HCT116 (cell line): ENCODE data around the gene ZBTB7B. TPM values are rescaled to one million over a fixed set of nuclear protein-coding genes. Genes with fewer than 3 reads are reported as not detected.
A peak's percentile ranks its signal among the peaks of the same experiment; 100 is the strongest.

ENCODE experiments used
- ATAC-seq: fragments of 200-7000 bp; cut with Tn5 transposase; 2 replicates; pipeline ENCODE4 v1.9.1; 2020; ENCODE audit warnings: mild to moderate bottlenecking, moderate library complexity
- BruUV-seq: library from RNA; stranded (reverse); fragments of 400-500 nt; replicated peaks from 2 replicates; lab custom pipeline; 2021; lab: Mats Ljungman, UMichigan
- CTCF ChIA-PET: fragments of 300-600 bp; sonication (Branson Sonifier 250); formaldehyde crosslinking; loops from one replicate; lab custom pipeline; 2021; ENCODE audit warnings: antibody characterized with exemption; lab: Charles Lee
- POLR2A ChIA-PET: fragments of 300-600, 350-600 bp; sonication (Branson Sonifier 250); formaldehyde crosslinking; loops from one replicate; lab custom pipeline; 2021; ENCODE audit warnings: antibody characterized with exemption; lab: Charles Lee
- RAD21 ChIA-PET, 2 experiments: fragments of 300-600 bp; sonication (Branson Sonifier 250); formaldehyde crosslinking; loops; one replicate each; lab custom pipeline; 2023; ENCODE audit warnings: low total read pairs in 2 of 2; ENCODE audit not compliant: uncharacterized antibody in 2 of 2, unreplicated experiment in 2 of 2, low non-redundant PET in 1 of 2; lab: Charles Lee
- DNase-seq: peaks from one replicate; pipeline ENCODE4 v3.0.0-alpha.2; 2010; ENCODE audit warnings: low read depth, low spot score
- H2AFZ ChIP-seq: fragments of 200-600 bp; shearing (Covaris generic), sonication (generic); 2 replicates; pipeline ENCODE4 v1.6.1; 2017; ENCODE audit warnings: low read depth, mixed run types, mixed read lengths, antibody characterized with exemption, low read length; ENCODE audit not compliant: poor library complexity, severe bottlenecking
- H3K27ac ChIP-seq: 2 replicates; pipeline ENCODE4 v1.5.1; 2012; ENCODE audit warnings: low read depth, low read length
- H3K27me3 ChIP-seq: fragments of 200-600 bp; sonication (generic); 2 replicates; pipeline ENCODE4 v1.6.1; 2016; ENCODE audit warnings: mixed run types, low read length, mixed read lengths; ENCODE audit not compliant: insufficient read depth
- H3K36me3 ChIP-seq, 2 experiments: fragments of 200-500 bp in 1 of 2; fragments of 200-600 bp in 1 of 2; sonication (Bioruptor generic) in 1 of 2; sonication (generic) in 1 of 2; 2 replicates each; pipeline versions ENCODE4 v1.5.1 to v1.6.1; 2014 to 2016; ENCODE audit warnings: low read length in 2 of 2, inconsistent platforms in 1 of 2, mixed read lengths in 1 of 2, mixed run types in 1 of 2; ENCODE audit not compliant: insufficient read depth in 2 of 2, control insufficient read depth in 1 of 2
- H3K4me1 ChIP-seq, 2 experiments: fragments of 200-600 bp in 1 of 2; sonication (generic) in 1 of 2; 2 replicates each; pipeline versions ENCODE4 v1.5.1 to v1.6.1; 2012 to 2017; ENCODE audit warnings: low read length in 2 of 2, inconsistent platforms in 1 of 2, mild to moderate bottlenecking in 1 of 2, mixed read lengths in 1 of 2, mixed run types in 1 of 2, moderate library complexity in 1 of 2; ENCODE audit not compliant: insufficient read depth in 2 of 2, control insufficient read depth in 1 of 2
- H3K4me2 ChIP-seq: fragments of 200-600 bp; sonication (generic); 2 replicates; pipeline ENCODE4 v1.6.1; 2017; ENCODE audit warnings: mixed run types, low read length, mixed read lengths
- H3K4me3 ChIP-seq, 2 experiments: fragments of 200-600 bp in 1 of 2; sonication (generic) in 1 of 2; replicated peaks in 1 of 2; 2 replicates each; pipeline ENCODE4 v1.5.1; 2011 to 2016; ENCODE audit warnings: low read length in 2 of 2, control low read depth in 1 of 2, low read depth in 1 of 2, mild to moderate bottlenecking in 1 of 2, mixed read lengths in 1 of 2, mixed run types in 1 of 2
- H3K79me2 ChIP-seq: fragments of 200-600 bp; sonication (generic); 2 replicates; pipeline ENCODE4 v1.6.1; 2017; ENCODE audit warnings: mild to moderate bottlenecking, mixed run types, low read length, moderate library complexity, mixed read lengths; ENCODE audit not compliant: insufficient read depth
- H3K9ac ChIP-seq: fragments of 200-600 bp; sonication (generic); 2 replicates; pipeline ENCODE4 v1.6.1; 2016; ENCODE audit warnings: low read length, mixed read lengths
- H3K9me2 ChIP-seq: fragments of 200-600 bp; sonication (generic), shearing (Covaris generic); 2 replicates; pipeline ENCODE4 v1.6.1; 2017; ENCODE audit warnings: mixed run types, mild to moderate bottlenecking, moderate library complexity; ENCODE audit not compliant: insufficient read depth
- H3K9me3 ChIP-seq, 2 experiments: fragments of 200-500 bp in 1 of 2; fragments of 200-600 bp in 1 of 2; sonication (Bioruptor generic) in 1 of 2; sonication (generic) in 1 of 2; 2 replicates each; pipeline ENCODE4 v1.6.1; 2014 to 2017; ENCODE audit warnings: low read length in 2 of 2, mixed read lengths in 2 of 2, inconsistent platforms in 1 of 2, low read depth in 1 of 2, mild to moderate bottlenecking in 1 of 2, mixed run types in 1 of 2, moderate library complexity in 1 of 2; ENCODE audit not compliant: control insufficient read depth in 1 of 2, insufficient read depth in 1 of 2
- H4K20me1 ChIP-seq: fragments of 200-600 bp; sonication (generic), shearing (Covaris generic); 2 replicates; pipeline ENCODE4 v1.6.1; 2017; ENCODE audit warnings: mixed run types, mild to moderate bottlenecking, moderate library complexity; ENCODE audit not compliant: insufficient read depth
- ATF3 ChIP-seq: IDR thresholded peaks from 2 replicates; pipeline ENCODE4 v1.6.1; 2012
- CTCF ChIP-seq, 3 experiments: fragments of 200-600 bp in 1 of 3; sonication (generic) in 1 of 3; IDR thresholded peaks in 2 of 3; conservative IDR thresholded peaks in 1 of 3; 2 replicates each; pipeline ENCODE4 v1.5.1; 2012 to 2017; ENCODE audit warnings: low read depth in 2 of 3, low read length in 2 of 3, antibody characterized with exemption in 1 of 3, borderline replicate concordance in 1 of 3, control low read depth in 1 of 3, mild to moderate bottlenecking in 1 of 3, mixed read lengths in 1 of 3, mixed run types in 1 of 3, moderate library complexity in 1 of 3; ENCODE audit not compliant: insufficient read depth in 1 of 3
- ELF1 ChIP-seq: IDR thresholded peaks from 2 replicates; pipeline ENCODE4 v1.6.1; 2012; ENCODE audit warnings: low read depth, borderline replicate concordance
- EZH2 ChIP-seq: fragments of 200-600 bp; sonication (generic); IDR thresholded peaks from 2 replicates; pipeline ENCODE4 v1.6.1; 2017; ENCODE audit warnings: antibody characterized with exemption, mixed run types
- FOSL1 ChIP-seq: IDR thresholded peaks from 2 replicates; pipeline ENCODE4 v1.6.1; 2012; ENCODE audit warnings: low read depth
- JUND ChIP-seq: IDR thresholded peaks from 2 replicates; pipeline ENCODE4 v1.6.1; 2012
- POLR2A ChIP-seq: IDR thresholded peaks from 2 replicates; pipeline ENCODE4 v1.7.0; 2011; ENCODE audit warnings: borderline replicate concordance; ENCODE audit not compliant: insufficient read depth, insufficient read length; ENCODE audit errors: extremely low read depth
- REST ChIP-seq: IDR thresholded peaks from 2 replicates; pipeline ENCODE4 v1.6.1; 2012; ENCODE audit warnings: low read depth
- SRF ChIP-seq: IDR thresholded peaks from 2 replicates; pipeline ENCODE4 v1.6.1; 2012; ENCODE audit warnings: low read depth
- TCF7L2 ChIP-seq: IDR thresholded peaks from 2 replicates; pipeline ENCODE4 v1.7.0; 2011; ENCODE audit warnings: borderline replicate concordance, inconsistent platforms; ENCODE audit not compliant: insufficient read depth, insufficient read length; ENCODE audit errors: extremely low read depth
- ZFX ChIP-seq: fragments of 450-650 bp; IDR thresholded peaks from 2 replicates; pipeline ENCODE4 v1.6.1; 2017
- intact Hi-C: fragments of 100-400 bp; cut with micrococcal nuclease; formaldehyde crosslinking; loops from 2 replicates; pipeline ENCODE4 v1.10.0; 2022
- total RNA-seq: library from RNA; stranded (reverse); gene quantifications from one replicate; pipeline ENCODE4 v1.2.1, GENCODE V29; 2021; ENCODE audit not compliant: unreplicated experiment

ZBTB7B gene
- total RNA-seq, 1 experiment from 2014 or later: 57.0 TPM

GRCh38 chr1:154998201-154998780, 4.3 kb upstream of the ZBTB7B start (continued):
- TF ChIP-seq REST (no peak), SRF (no peak), POLR2A (no peak)

- Histone ChIP-seq H3K9ac (peak overlapping the region; percentile 91), H4K20me1 (no peaks in the 10 kb centered on the region), H3K79me2 (peaks cover 14% of the 10 kb centered on the region), H3K4me3 (peak overlapping the region; percentile 85 to 98), H3K27me3 (no peaks in the 10 kb centered on the region), H3K36me3 (no peaks in the 10 kb centered on the region), H3K4me1 (peaks cover 24 to 60% of the 10 kb centered on the region in 2 experiments), H3K27ac (peak overlapping the region; percentile 99), H3K4me2 (peak overlapping the region; percentile 96), H2AFZ (no peak overlapping the region), H3K9me3 (no peaks in the 10 kb centered on the region), H3K9me2 (no peaks in the 10 kb centered on the region)
- BruUV-seq: no TSS peak
- DNase-seq (peak; percentile 79), ATAC-seq (peak; percentile 23)
- ChIA-PET POLR2A (interaction anchor here (0.9 to 2.5 kb wide), 4 partner anchors 18 to 46 kb away, joined by 4 to 22 read pairs (median 8); partner anchors contain the start of gene SHC1), RAD21 (interaction anchor here in 1 of 2 experiments (0.6 to 1.7 kb wide), 2 partner anchors 25 to 38 kb away, joined by 4 to 5 read pairs; partner anchors contain the start of gene PYGO2), CTCF (interaction anchor here (1.0 to 2.6 kb wide), 18 partner anchors 10 to 554 kb away, joined by 3 to 25 read pairs (median 5); partner anchors contain the start of genes ADAM15, FLAD1, PBXIP1 and PYGO2)
- intact Hi-C loops: loop anchor here (2.0 to 5.0 kb wide), 2 partner anchors 37 to 440 kb away; partner anchors contain the start of genes PYGO2 and UBE2Q1
- TF ChIP-seq POLR2A (peak; percentile 72), ATF3 (no peak), CTCF (IDR thresholded peaks at IDR 0.05 in 2 of 3, conservative IDR thresholded peaks at IDR 0.05 in 1 of 3; ENCODE audit: borderline replicate concordance in 1 of 3, insufficient read depth in 1 of 3, low read depth in 2 of 3, low read length in 2 of 3) (peak in 2 of 3 experiments; percentile 96 to 97; a peak in 4 of 6 replicates), REST (no peak), TCF7L2 (peak; percentile 90), EZH2 (no peak), FOSL1 (no peak), ZFX (no peak), SRF (no peak), JUND (no peak), ELF1 (no peak)
These were observed 3.6 kb upstream of the ZBTB7B start for GRCh38 chr1:154998818-154999570.
